Measurements from ENCODE around the gene PIP5K1C. TPM values are rescaled to one million over a fixed set of nuclear protein-coding genes. Genes with fewer than 3 reads are reported as not detected.

Gene PIP5K1C
- polyA plus RNA-seq, 2 of the 4 experiments (the other 2 are of a cell fraction) = 2.6 to 9.3 TPM

GRCh38 chr19:3652422-3652821 is 47.8 kb downstream of the PIP5K1C start:
- CTCF ChIA-PET = interaction anchor here (1.3 kb wide), 1 partner anchor 14 kb away, joined by 3 read pairs; no protein-coding TSS in a partner anchor
- DNase-seq (ENCODE audit: low read depth in 1 of 2, low spot score in 1 of 2) = no peak
- no peak for FAIRE-seq
- Histone ChIP-seq H3K4me3 (no peak overlapping the region), H3K4me1 (no peaks in the 10 kb centered on the region), H3K27ac (no peak overlapping the region), H3K4me2 (no peak overlapping the region), H3K9me3 (no peaks in the 10 kb centered on the region)
- no peak for ATAC-seq
- no peak for TF ChIP-seq TP53 (CRISPR knock-in tag; IDR thresholded peaks at IDR 0.05)
- no peak for TF ChIP-seq ELK1 (IDR thresholded peaks at IDR 0.05; ENCODE audit: low read depth, low read length)
- no peak for TF ChIP-seq HOXB13 (CRISPR knock-in tag; IDR thresholded peaks at IDR 0.05; ENCODE audit: low read depth)
- no peak for TF ChIP-seq KDM5A (IDR thresholded peaks at IDR 0.05)
- TF ChIP-seq, protein P1, sequence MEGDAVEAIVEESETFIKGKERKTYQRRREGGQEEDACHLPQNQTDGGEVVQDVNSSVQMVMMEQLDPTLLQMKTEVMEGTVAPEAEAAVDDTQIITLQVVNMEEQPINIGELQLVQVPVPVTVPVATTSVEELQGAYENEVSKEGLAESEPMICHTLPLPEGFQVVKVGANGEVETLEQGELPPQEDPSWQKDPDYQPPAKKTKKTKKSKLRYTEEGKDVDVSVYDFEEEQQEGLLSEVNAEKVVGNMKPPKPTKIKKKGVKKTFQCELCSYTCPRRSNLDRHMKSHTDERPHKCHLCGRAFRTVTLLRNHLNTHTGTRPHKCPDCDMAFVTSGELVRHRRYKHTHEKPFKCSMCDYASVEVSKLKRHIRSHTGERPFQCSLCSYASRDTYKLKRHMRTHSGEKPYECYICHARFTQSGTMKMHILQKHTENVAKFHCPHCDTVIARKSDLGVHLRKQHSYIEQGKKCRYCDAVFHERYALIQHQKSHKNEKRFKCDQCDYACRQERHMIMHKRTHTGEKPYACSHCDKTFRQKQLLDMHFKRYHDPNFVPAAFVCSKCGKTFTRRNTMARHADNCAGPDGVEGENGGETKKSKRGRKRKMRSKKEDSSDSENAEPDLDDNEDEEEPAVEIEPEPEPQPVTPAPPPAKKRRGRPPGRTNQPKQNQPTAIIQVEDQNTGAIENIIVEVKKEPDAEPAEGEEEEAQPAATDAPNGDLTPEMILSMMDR (IDR thresholded peaks at IDR 0.05) = no peak
- no peak for TF ChIP-seq POLR2AphosphoS2 (conservative IDR thresholded peaks at IDR 0.05; ENCODE audit: low read length)
- no peak for TF ChIP-seq NFE2L2 (conservative IDR thresholded peaks at IDR 0.05; ENCODE audit: low read length)
- TF ChIP-seq HEYL (CRISPR knock-in tag; IDR thresholded peaks at IDR 0.05) = no peak
- TF ChIP-seq, protein P2, sequence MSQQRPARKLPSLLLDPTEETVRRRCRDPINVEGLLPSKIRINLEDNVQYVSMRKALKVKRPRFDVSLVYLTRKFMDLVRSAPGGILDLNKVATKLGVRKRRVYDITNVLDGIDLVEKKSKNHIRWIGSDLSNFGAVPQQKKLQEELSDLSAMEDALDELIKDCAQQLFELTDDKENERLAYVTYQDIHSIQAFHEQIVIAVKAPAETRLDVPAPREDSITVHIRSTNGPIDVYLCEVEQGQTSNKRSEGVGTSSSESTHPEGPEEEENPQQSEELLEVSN (IDR thresholded peaks at IDR 0.05; ENCODE audit: borderline replicate concordance, low read depth) = no peak
- TF ChIP-seq RFX5 (IDR thresholded peaks at IDR 0.05) = no peak
- no peak for TF ChIP-seq NPAS2 (CRISPR knock-in tag; IDR thresholded peaks at IDR 0.05; ENCODE audit: borderline replicate concordance)
- TF ChIP-seq RAD21 (conservative IDR thresholded peaks at IDR 0.05 in 1 of 2, IDR thresholded peaks at IDR 0.05 in 1 of 2) = no peak
- no peak for TF ChIP-seq ZSCAN20 (CRISPR knock-in tag; IDR thresholded peaks at IDR 0.05)
- no peak for TF ChIP-seq PHF8 (IDR thresholded peaks at IDR 0.05; ENCODE audit: borderline replicate concordance, low read depth)
- WGBS (ENCODE audit: missing lambda C conversion rate) = 97% methylated on average over 6 of the region's 14 CpGs
- POLR2A ChIA-PET = no interaction called here

GRCh38 chr19:3651684-3652083 is 48.6 kb downstream of the PIP5K1C start:
- ATAC-seq = no peak
- CTCF ChIA-PET = interaction anchor here (1.3 to 1.7 kb wide), 2 partner anchors 14 to 15 kb away, joined by 3 to 9 read pairs; no protein-coding TSS in a partner anchor
- WGBS (ENCODE audit: missing lambda C conversion rate) = 91% methylated on average over 9 of the region's 33 CpGs

DNA sequence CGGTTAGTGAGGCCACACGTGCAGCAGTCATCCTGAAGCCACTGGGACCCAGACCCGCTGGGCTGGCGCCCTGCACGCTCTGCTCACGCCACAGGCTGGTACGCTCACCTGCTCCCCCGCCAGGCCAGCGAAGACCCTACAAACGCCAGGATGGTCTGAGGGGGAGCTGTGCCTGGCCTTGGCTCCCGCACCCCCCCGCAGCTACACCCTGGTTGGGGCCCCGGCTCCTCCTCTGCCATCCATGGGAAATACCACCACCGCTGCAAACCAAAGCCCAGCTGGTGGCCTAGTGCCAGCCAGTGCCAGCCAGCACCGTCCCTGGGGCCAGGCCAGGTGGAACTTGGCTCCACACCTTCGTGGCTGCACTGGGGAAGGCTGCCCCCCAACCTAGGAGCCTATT is 50.4 kb downstream of the PIP5K1C start:
- WGBS (ENCODE audit: missing lambda C conversion rate) = 100% methylated on average over 6 of the region's 16 CpGs
- no peak for ATAC-seq

More at GRCh38 chr19:3651684-3652083, 48.6 kb downstream of the PIP5K1C start:
- Histone ChIP-seq H3K27ac (no peak overlapping the region), H3K4me3 (no peak overlapping the region), H3K9me3 (no peaks in the 10 kb centered on the region), H3K4me2 (no peak overlapping the region), H3K4me1 (no peaks in the 10 kb centered on the region)
- DNase-seq (ENCODE audit: low read depth in 1 of 2, low spot score in 1 of 2) (no peak), FAIRE-seq (no peak)
- POLR2A ChIA-PET = no interaction called here
- TF ChIP-seq JUNB (IDR thresholded peaks at IDR 0.05) = no peak
- no peak for TF ChIP-seq NFE2L2 (conservative IDR thresholded peaks at IDR 0.05; ENCODE audit: low read length)
- TF ChIP-seq HDAC2 (IDR thresholded peaks at IDR 0.05) = no peak
- TF ChIP-seq PHF8 (IDR thresholded peaks at IDR 0.05; ENCODE audit: borderline replicate concordance, low read depth) = no peak
- no peak for TF ChIP-seq HOXB5 (CRISPR knock-in tag; IDR thresholded peaks at IDR 0.05)
- TF ChIP-seq NR3C1 (IDR thresholded peaks at IDR 0.05) = no peak
- TF ChIP-seq SMC3 (IDR thresholded peaks at IDR 0.05) = no peak
- TF ChIP-seq, protein P3, sequence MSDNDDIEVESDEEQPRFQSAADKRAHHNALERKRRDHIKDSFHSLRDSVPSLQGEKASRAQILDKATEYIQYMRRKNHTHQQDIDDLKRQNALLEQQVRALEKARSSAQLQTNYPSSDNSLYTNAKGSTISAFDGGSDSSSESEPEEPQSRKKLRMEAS (IDR thresholded peaks at IDR 0.05) = no peak
- TF ChIP-seq RAD21 (conservative IDR thresholded peaks at IDR 0.05 in 1 of 2, IDR thresholded peaks at IDR 0.05 in 1 of 2) = no peak
- no peak for TF ChIP-seq MAFK (IDR thresholded peaks at IDR 0.05; ENCODE audit: partially characterized antibody)
- TF ChIP-seq CBX8 (IDR thresholded peaks at IDR 0.05) = no peak
- no peak for TF ChIP-seq RARB (CRISPR knock-in tag; IDR thresholded peaks at IDR 0.05)
- TF ChIP-seq MAZ (IDR thresholded peaks at IDR 0.05; ENCODE audit: borderline replicate concordance, low read depth, low read length) = no peak
- no peak for TF ChIP-seq EHMT2 (IDR thresholded peaks at IDR 0.05; ENCODE audit: low read depth)
- no peak for TF ChIP-seq POLR2AphosphoS2 (conservative IDR thresholded peaks at IDR 0.05; ENCODE audit: low read length)
- no peak for TF ChIP-seq SREBF2 (IDR thresholded peaks at IDR 0.05)
- TF ChIP-seq ZNF302 (CRISPR knock-in tag; IDR thresholded peaks at IDR 0.05) = no peak

More for the DNA sequence above, 50.4 kb downstream of the PIP5K1C start:
- Histone ChIP-seq H3K4me3 (no peak overlapping the region), H3K9me3 (no peaks in the 10 kb centered on the region), H3K27ac (no peak overlapping the region), H3K4me2 (no peak overlapping the region), H3K4me1 (no peaks in the 10 kb centered on the region)
- FAIRE-seq (no peak), DNase-seq (ENCODE audit: low read depth in 1 of 2, low spot score in 1 of 2) (no peak)
- POLR2A ChIA-PET = no interaction called here
- TF ChIP-seq FOSB (CRISPR knock-in tag; IDR thresholded peaks at IDR 0.05) (no peak), ZNF302 (CRISPR knock-in tag; IDR thresholded peaks at IDR 0.05) (no peak), FOXS1 (CRISPR knock-in tag; IDR thresholded peaks at IDR 0.05) (no peak), NFE2L2 (conservative IDR thresholded peaks at IDR 0.05; ENCODE audit: low read length) (no peak), CBX8 (IDR thresholded peaks at IDR 0.05) (no peak)
- TF ChIP-seq, protein P4, sequence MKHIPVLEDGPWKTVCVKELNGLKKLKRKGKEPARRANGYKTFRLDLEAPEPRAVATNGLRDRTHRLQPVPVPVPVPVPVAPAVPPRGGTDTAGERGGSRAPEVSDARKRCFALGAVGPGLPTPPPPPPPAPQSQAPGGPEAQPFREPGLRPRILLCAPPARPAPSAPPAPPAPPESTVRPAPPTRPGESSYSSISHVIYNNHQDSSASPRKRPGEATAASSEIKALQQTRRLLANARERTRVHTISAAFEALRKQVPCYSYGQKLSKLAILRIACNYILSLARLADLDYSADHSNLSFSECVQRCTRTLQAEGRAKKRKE (CRISPR knock-in tag; IDR thresholded peaks at IDR 0.05; ENCODE audit: low read depth) = no peak
- CTCF ChIA-PET = interaction anchor here (1.7 kb wide), 1 partner anchor 16 kb away, joined by 9 read pairs; no protein-coding TSS in a partner anchor

Measured in A549 (cell line).